Osteocyte (in vitro differentiated cells): Measurements from ENCODE around the gene LDLR. TPM values are rescaled to one million over a fixed set of nuclear protein-coding genes. Genes with fewer than 3 reads are reported as not detected.
"Not testable (repeated sequence)": the region's sequence is repeated elsewhere in the genome, so short reads cannot be mapped to it uniquely, and the experiment has no call there.

ENCODE experiments used
- DNase-seq: peaks from one replicate; pipeline ENCODE4 v3.0.0; 2021; ENCODE audit warnings: mixed read lengths; ENCODE audit not compliant: unreplicated experiment; ENCODE audit errors: extremely low spot score
- H3K27ac Mint-ChIP-seq: one replicate; pipeline ENCODE4 v1.8.0; 2021; ENCODE audit warnings: mild to moderate bottlenecking, mixed read lengths; ENCODE audit not compliant: unreplicated experiment
- H3K27me3 Mint-ChIP-seq: one replicate; pipeline ENCODE4 v1.8.0; 2021; ENCODE audit warnings: mixed read lengths; ENCODE audit not compliant: unreplicated experiment
- H3K36me3 Mint-ChIP-seq: one replicate; pipeline ENCODE4 v1.8.0; 2021; ENCODE audit warnings: mixed read lengths; ENCODE audit not compliant: unreplicated experiment
- H3K4me1 Mint-ChIP-seq: one replicate; pipeline ENCODE4 v1.8.0; 2021; ENCODE audit warnings: mixed read lengths; ENCODE audit not compliant: unreplicated experiment
- H3K4me3 Mint-ChIP-seq: one replicate; pipeline ENCODE4 v1.8.0; 2021; ENCODE audit warnings: mild to moderate bottlenecking, moderate library complexity, mixed read lengths; ENCODE audit not compliant: unreplicated experiment
- H3K9me3 Mint-ChIP-seq: one replicate; pipeline ENCODE4 v1.8.0; 2021; ENCODE audit warnings: mixed read lengths; ENCODE audit not compliant: unreplicated experiment
- CTCF ChIP-seq: fragments of 200-600 bp; sonication (generic); IDR thresholded peaks from 2 replicates; pipeline ENCODE4 v1.5.0; 2021; ENCODE audit warnings: antibody characterized with exemption, mild to moderate bottlenecking, moderate library complexity
- total RNA-seq: library from RNA; stranded (reverse); gene quantifications from 2 replicates; pipeline ENCODE4 v1.2.1, GENCODE V29; 2021

Gene LDLR
- total RNA-seq, 1 donor from 2014 or later: 96.9 TPM

- H3K4me1 Mint-ChIP-seq: peaks cover 12% of the 10 kb centered on the region
- TF ChIP-seq CTCF: no peak
- H3K36me3 Mint-ChIP-seq: peaks cover 33% of the 10 kb centered on the region
- H3K4me3 Mint-ChIP-seq: no peak overlapping the region
- H3K27me3 Mint-ChIP-seq: no peaks in the 10 kb centered on the region
- DNase-seq: no peak
- H3K27ac Mint-ChIP-seq: peak overlapping the region; percentile 63
- H3K9me3 Mint-ChIP-seq: no peaks in the 10 kb centered on the region
These were observed 42.2 kb downstream of the LDLR start for GRCh38 chr19:11131471-11131870.

GRCh38 chr19:11136400-11137101 is 47.3 kb downstream of the LDLR start:
- TF ChIP-seq CTCF: no peak
- Mint-ChIP-seq H3K9me3 (no peaks in the 10 kb centered on the region), H3K27ac (peak overlapping the region; percentile 99), H3K36me3 (peaks cover 6% of the 10 kb centered on the region), H3K27me3 (no peaks in the 10 kb centered on the region), H3K4me3 (no peak overlapping the region), H3K4me1 (peaks cover 46% of the 10 kb centered on the region)
- DNase-seq: no peak

- Mint-ChIP-seq H3K27me3 (no peaks in the 10 kb centered on the region), H3K4me3 (peak overlapping the region; percentile 38), H3K36me3 (peaks cover 4% of the 10 kb centered on the region), H3K9me3 (no peaks in the 10 kb centered on the region), H3K4me1 (peaks cover 56% of the 10 kb centered on the region), H3K27ac (peak overlapping the region; percentile 99)
- DNase-seq: peak; percentile 95
- peak; percentile 80 for TF ChIP-seq CTCF
These were observed 48.5 kb downstream of the LDLR start for GRCh38 chr19:11137542-11138384.

- TF ChIP-seq CTCF: no peak
- Mint-ChIP-seq H3K27ac (peak overlapping the region; percentile 99), H3K4me3 (peak overlapping the region; percentile 35), H3K27me3 (no peaks in the 10 kb centered on the region), H3K9me3 (no peaks in the 10 kb centered on the region), H3K4me1 (peaks cover 66% of the 10 kb centered on the region), H3K36me3 (no peaks in the 10 kb centered on the region)
- DNase-seq: peak; percentile 89
These were observed 49.5 kb downstream of the LDLR start for GRCh38 chr19:11138601-11139300.

GRCh38 chr19:11140023-11140538 is 50.8 kb downstream of the LDLR start:
- H3K36me3 Mint-ChIP-seq, H3K4me3 Mint-ChIP-seq, H3K27me3 Mint-ChIP-seq, DNase-seq, H3K9me3 Mint-ChIP-seq: not testable (repeated sequence)
- H3K4me1 Mint-ChIP-seq: peaks cover 79% of the 10 kb centered on the region
- peak overlapping the region; percentile 99 for H3K27ac Mint-ChIP-seq
